NT2/D1 (cell line): ENCODE measurements around the gene ITPRIP.

ENCODE experiments used
- SUZ12 ChIP-seq: IDR thresholded peaks from 2 replicates; pipeline ENCODE4 v1.6.1; 2011; ENCODE audit not compliant: insufficient read length, insufficient read depth; ENCODE audit errors: extremely low read depth
- ZNF274 ChIP-seq: IDR thresholded peaks from 2 replicates; pipeline ENCODE4 v1.6.1; 2011; ENCODE audit warnings: mild to moderate bottlenecking, low read depth, low read length

- TF ChIP-seq ZNF274 (no peak), SUZ12 (no peak)
Measured at GRCh38 chr10:104273286-104273685, 65.0 kb downstream of the ITPRIP start.
